ENCODE measurements around the gene BCDIN3D. TPM values are rescaled to one million over a fixed set of nuclear protein-coding genes. Genes with fewer than 3 reads are reported as not detected.

The BCDIN3D gene, protein sequence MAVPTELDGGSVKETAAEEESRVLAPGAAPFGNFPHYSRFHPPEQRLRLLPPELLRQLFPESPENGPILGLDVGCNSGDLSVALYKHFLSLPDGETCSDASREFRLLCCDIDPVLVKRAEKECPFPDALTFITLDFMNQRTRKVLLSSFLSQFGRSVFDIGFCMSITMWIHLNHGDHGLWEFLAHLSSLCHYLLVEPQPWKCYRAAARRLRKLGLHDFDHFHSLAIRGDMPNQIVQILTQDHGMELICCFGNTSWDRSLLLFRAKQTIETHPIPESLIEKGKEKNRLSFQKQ
- 3.8 and 4.2 TPM in 2 replicates for total RNA-seq

DNA sequence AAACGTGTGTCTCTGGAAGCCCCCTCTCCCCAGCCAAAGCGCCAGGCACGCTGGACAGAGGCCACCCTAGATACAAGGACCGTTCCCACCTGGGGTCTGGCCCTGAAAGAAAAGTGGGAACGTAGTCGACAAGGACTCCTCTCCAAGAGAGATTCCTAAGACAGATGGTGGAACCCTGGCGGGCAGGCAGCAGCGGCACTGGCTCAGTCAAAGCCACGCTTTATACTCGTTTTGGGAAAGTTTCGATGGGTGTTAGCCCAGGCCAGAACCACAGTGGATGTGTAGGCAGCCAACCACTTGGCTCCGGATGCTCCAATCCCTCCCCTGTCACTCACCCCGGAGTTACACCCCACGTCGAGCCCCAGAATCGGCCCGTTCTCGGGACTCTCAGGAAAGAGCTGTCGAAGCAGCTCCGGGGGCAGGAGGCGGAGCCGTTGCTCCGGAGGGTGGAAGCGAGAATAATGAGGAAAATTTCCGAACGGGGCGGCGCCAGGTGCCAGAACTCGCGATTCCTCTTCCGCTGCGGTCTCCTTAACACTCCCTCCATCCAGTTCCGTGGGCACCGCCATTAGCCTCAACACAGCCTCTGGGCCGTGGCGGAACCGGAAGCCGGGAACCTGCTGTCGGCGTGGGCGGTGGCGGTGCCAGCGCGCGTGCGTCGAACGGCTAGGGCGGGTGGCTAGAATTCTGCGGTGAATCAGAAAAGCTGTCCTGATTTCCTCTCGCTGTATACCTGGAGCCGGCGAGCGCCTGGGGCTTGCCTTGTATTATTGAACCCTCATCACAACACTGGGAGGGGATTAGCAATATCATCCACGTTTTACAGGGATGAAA, at the start of gene BCDIN3D:
Gene BCDIN3D (minus strand): TSS at position 588 of the 834 bp plus-strand sequence. CDS start 19 bp downstream, at position 569.
- peak within 1 kb of the TSS; percentile 94 for H3K4me3 Mint-ChIP-seq (ENCODE audit: low read depth)
- H3K4me1 Mint-ChIP-seq (ENCODE audit: low read depth), result peaks cover 29% of the 10 kb centered on the region
- no peaks in the 10 kb centered on the region for H3K27me3 Mint-ChIP-seq (ENCODE audit: low read depth)
- peaks cover 3% of the 10 kb centered on the region for H3K36me3 Mint-ChIP-seq (ENCODE audit: low read depth)
- peak within 1 kb of the TSS; percentile 93 for H3K27ac Mint-ChIP-seq
- intact Hi-C loops (cut with micrococcal nuclease), result loop anchor here (1.0 to 5.0 kb wide), 2 partner anchors 14 to 80 kb away; partner anchors contain the start of gene NCKAP5L
- DNase-seq (ENCODE audit: low spot score), result peak; percentile 90
- no peaks in the 10 kb centered on the region for H3K9me3 Mint-ChIP-seq

DNA sequence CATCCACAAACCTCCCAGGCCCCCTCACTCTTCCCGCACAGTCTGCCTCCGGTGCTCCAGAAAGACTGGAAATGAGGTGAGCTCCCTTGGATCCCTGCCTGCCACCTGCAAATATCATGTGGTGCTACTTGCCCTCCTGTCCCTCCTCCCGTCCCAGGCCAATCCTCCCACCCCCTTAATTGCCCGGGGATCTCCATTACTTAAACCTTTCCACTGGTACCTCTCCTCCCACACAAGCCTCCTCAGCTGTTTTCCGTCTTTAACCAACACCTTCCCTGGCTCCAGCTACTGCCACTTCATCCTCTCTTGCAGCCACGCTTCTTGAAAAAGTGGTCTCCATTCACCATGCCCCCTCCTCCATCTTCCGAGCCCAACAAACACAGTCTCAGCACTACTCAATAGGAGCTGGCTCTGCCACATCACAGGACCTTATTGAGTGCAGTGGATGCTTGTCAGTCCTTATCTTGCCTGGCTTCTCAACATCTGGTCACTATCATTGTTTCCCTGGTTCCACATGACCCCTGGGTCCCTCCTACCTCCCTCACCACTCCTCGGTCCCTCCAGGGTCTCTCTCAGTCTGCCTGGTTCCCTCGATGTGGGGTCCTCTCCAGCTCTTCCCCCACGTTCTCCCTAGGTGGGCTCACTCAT, 49.3 kb upstream of the BCDIN3D start:
- DNase-seq (ENCODE audit: low spot score), result no peak
- peaks cover 4% of the 10 kb centered on the region for H3K27me3 Mint-ChIP-seq (ENCODE audit: low read depth)
- intact Hi-C loops (cut with micrococcal nuclease), result no loop called here
- H3K4me1 Mint-ChIP-seq (ENCODE audit: low read depth), result no peaks in the 10 kb centered on the region
- H3K9me3 Mint-ChIP-seq, result no peaks in the 10 kb centered on the region
- no peak overlapping the region for H3K4me3 Mint-ChIP-seq (ENCODE audit: low read depth)
- H3K27ac Mint-ChIP-seq, result no peak overlapping the region
- H3K36me3 Mint-ChIP-seq (ENCODE audit: low read depth), result no peaks in the 10 kb centered on the region

DNA sequence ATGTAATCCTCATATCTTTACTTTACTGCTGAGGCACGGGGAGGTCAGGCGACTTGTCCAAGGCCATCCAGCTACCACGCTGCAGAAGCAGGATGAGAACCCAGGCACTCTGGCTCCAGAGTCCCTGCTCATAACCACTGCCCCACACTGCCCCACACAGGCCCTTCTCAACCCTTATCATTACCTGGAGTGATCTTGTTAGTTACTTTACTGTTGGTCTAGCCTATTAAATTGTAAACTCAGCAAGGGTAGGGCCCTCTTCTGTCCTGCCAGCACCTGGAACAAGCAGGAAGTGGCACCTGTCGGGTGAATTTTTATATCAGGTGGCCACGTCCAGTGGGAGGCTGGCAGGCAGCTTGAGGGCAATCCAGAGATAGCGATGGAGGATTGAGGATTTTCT, 48.6 kb upstream of the BCDIN3D start:
- no peak overlapping the region for H3K4me3 Mint-ChIP-seq (ENCODE audit: low read depth)
- no peak for DNase-seq (ENCODE audit: low spot score)
- no peaks in the 10 kb centered on the region for H3K36me3 Mint-ChIP-seq (ENCODE audit: low read depth)
- H3K27ac Mint-ChIP-seq, result no peak overlapping the region
- peaks cover 4% of the 10 kb centered on the region for H3K27me3 Mint-ChIP-seq (ENCODE audit: low read depth)
- no peaks in the 10 kb centered on the region for H3K4me1 Mint-ChIP-seq (ENCODE audit: low read depth)
- intact Hi-C loops (cut with micrococcal nuclease), result no loop called here
- no peaks in the 10 kb centered on the region for H3K9me3 Mint-ChIP-seq

DNA sequence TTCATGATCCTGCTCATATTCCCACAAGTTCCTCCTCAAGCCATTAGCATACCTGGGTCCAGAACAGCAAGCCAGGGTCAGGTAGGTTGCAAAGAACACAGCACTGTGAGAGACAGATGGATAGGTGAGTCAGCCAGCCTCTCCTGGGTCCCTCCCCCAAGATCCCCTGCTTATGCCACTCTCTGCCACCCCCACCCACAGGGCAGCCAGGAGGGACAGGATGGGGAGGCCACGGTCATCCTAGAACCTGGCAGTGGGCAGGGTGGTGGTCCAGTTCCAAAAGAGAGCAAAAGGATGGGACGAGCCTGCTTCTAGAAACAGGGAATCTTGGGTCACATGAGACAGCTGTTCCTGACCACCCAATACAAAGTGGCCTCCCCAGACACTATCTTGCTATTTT, 48.1 kb upstream of the BCDIN3D start:
- H3K9me3 Mint-ChIP-seq, result no peaks in the 10 kb centered on the region
- intact Hi-C loops (cut with micrococcal nuclease), result no loop called here
- H3K36me3 Mint-ChIP-seq (ENCODE audit: low read depth), result no peaks in the 10 kb centered on the region
- no peak for DNase-seq (ENCODE audit: low spot score)
- peaks cover 4% of the 10 kb centered on the region for H3K27me3 Mint-ChIP-seq (ENCODE audit: low read depth)
- H3K4me1 Mint-ChIP-seq (ENCODE audit: low read depth), result no peaks in the 10 kb centered on the region
- H3K27ac Mint-ChIP-seq, result no peak overlapping the region
- H3K4me3 Mint-ChIP-seq (ENCODE audit: low read depth), result no peak overlapping the region

DNA sequence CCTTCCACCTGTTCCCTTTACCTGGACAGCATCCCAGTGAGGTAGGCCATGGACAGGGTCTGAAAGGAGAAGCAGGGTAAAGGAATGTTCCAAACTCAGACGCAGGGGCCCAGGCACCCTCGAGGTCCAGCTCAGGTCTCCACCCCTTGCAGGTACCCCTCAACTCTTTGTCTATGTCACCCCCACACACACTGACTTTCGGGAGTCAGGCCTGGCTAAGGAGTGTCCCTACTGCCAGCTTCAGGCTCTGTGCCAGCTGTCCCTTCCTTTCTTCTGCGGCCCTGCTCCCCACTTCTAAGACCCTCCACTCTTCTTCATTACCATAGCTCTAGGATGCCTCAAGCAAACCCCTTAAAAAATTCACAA, 47.2 kb upstream of the BCDIN3D start:
- Mint-ChIP-seq H3K4me1 (ENCODE audit: low read depth) (no peaks in the 10 kb centered on the region), H3K36me3 (ENCODE audit: low read depth) (no peaks in the 10 kb centered on the region), H3K9me3 (no peaks in the 10 kb centered on the region), H3K27me3 (ENCODE audit: low read depth) (peaks cover 4% of the 10 kb centered on the region), H3K4me3 (ENCODE audit: low read depth) (no peak overlapping the region), H3K27ac (no peak overlapping the region)
- no peak for DNase-seq (ENCODE audit: low spot score)
- intact Hi-C loops (cut with micrococcal nuclease), result no loop called here

DNA sequence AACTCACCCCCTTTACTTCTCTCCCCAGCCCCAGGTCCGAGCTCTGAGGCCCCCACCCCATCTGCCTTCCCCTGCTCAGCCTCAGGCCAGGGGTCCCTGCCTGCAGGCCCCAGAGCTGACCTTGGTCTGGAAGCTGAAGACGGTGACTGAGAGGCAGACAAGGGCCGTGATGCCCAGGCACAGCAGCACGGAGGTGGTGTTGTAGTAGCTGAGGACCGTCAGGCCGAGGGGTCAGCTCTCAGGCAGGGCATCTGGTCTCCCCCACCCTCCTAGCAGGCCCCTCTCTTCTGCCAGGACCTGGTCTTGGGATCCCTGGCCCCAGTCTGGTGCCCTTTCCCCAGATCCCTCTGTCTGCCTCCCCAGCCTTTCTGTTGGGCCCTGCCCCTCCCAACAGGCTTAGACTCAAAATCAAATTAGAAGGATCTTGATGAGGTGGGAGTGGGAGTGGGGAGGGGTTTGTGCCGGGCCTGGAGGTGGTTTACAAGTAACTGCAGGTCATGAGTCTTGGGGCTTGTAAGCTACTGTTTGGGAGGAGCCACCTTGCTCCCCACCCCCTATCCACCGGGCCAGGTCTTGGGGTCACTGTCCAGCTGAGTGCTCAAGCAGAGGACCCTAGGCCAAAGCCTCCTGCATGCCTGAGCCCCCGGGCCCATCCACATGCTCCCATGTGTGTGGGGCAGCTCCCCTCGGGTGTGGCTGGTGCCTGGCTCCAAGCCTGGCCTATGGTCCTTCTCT, 46.6 kb upstream of the BCDIN3D start:
- Mint-ChIP-seq H3K27me3 (ENCODE audit: low read depth) (peaks cover 4% of the 10 kb centered on the region), H3K36me3 (ENCODE audit: low read depth) (no peaks in the 10 kb centered on the region), H3K9me3 (no peaks in the 10 kb centered on the region), H3K4me3 (ENCODE audit: low read depth) (no peak overlapping the region), H3K27ac (no peak overlapping the region), H3K4me1 (ENCODE audit: low read depth) (no peaks in the 10 kb centered on the region)
- intact Hi-C loops (cut with micrococcal nuclease), result no loop called here
- DNase-seq (ENCODE audit: low spot score), result no peak

DNA sequence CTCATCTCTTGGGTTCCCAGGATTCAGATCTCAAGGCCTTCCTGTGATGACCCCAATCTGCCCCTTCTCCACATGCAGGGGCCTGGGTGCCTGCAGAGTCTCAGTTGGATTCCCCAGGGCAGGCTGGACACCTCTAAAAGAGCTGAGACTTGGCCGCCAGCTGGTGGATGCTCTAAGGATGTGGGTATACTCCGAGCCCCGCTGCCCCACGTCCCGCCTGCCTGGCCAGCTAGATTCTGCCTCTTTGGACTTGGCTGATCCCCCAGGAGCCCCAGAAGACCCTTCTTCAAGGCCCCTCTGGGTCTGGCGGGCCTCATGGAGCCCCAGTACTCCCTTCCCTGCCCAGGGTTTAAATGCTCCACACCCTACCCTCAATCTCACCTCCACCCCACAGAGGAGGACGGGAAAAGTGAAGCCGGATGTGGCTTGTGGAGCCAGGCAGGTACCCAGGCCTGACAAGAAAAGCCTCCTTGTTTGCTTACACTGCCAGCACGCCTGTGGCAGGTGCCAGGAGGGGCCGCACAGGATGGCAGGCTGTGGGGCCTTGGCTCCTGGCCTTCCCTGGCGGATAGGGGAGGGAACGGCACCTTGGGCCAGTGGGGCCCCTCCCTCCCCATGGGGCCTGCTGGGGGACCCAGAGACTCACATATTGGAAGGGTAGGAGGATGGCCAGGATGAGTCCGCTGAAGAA, 45.7 kb upstream of the BCDIN3D start:
- no peak overlapping the region for H3K4me3 Mint-ChIP-seq (ENCODE audit: low read depth)
- H3K9me3 Mint-ChIP-seq, result no peaks in the 10 kb centered on the region

DNA sequence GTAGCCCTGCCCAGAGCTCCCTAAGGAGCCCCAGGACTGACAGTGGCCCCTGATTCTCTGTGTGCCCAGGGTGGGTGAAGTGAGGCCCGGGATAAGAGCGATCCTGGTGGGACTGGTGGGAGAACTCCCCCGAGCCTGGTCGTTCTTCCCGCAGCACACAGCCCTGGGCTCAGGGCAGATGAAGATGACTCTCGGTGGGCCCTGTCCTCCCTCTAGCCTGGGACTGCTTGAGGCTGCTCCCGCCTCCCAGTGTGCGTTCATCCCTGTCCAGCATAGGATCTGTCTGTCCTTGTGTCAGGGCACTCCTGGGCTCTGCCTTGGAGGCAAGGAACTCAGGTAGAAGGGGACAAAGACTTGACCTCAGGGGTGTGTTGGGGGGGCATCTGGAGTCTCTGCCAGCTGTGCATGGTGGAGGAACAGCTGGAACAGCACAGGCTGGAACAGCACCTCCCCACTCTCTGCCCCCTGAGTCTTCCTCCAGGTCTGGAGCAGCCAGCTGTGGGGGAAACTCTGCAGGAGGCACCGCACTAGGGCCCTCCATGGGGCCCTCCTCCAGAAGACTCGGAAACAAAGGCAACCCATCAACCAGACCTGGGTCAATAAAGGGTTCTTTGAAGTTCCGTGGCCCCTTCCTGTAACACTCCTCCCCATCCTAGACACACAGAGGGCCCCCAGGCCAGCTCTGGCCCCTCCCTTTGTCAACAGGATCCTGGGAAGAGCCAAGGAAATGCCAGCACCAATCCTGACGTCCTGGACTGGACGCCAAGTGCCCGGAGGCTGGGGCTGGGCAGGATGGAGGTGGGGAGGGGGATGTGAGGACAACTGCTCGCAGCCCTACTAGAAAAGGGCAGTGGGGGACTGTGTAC, 44.9 kb upstream of the BCDIN3D start:
- Mint-ChIP-seq H3K27me3 (ENCODE audit: low read depth) (peaks cover 10% of the 10 kb centered on the region), H3K36me3 (ENCODE audit: low read depth) (no peaks in the 10 kb centered on the region), H3K9me3 (no peaks in the 10 kb centered on the region), H3K27ac (no peak overlapping the region), H3K4me1 (ENCODE audit: low read depth) (no peaks in the 10 kb centered on the region), H3K4me3 (ENCODE audit: low read depth) (no peak overlapping the region)
- DNase-seq (ENCODE audit: low spot score), result no peak
- intact Hi-C loops (cut with micrococcal nuclease), result no loop called here

More for the DNA sequence above, 45.7 kb upstream of the BCDIN3D start:
- Mint-ChIP-seq H3K4me1 (ENCODE audit: low read depth) (no peaks in the 10 kb centered on the region), H3K27me3 (ENCODE audit: low read depth) (peaks cover 8% of the 10 kb centered on the region), H3K27ac (no peak overlapping the region), H3K36me3 (ENCODE audit: low read depth) (no peaks in the 10 kb centered on the region)
- no peak for DNase-seq (ENCODE audit: low spot score)
- intact Hi-C loops (cut with micrococcal nuclease), result no loop called here

DNA sequence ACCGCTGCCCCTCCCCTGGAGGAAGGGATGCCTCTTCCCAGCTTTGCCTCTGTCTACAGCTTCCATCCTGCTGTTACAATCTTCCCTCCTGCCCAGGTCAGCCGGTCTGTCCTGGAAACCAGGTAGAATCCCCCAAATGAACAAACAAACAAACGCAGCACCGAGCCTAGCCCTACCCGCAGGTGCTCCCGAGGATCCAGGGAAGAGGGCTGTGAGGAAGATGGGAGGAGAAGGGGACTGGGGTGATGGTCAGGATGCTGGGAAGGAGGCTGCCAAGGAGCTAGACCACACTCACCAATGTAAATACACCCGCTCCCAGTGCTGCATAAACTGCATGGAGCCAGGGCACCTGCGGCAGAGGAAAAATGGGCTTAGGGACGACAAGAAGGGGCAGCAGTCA, 44.2 kb upstream of the BCDIN3D start:
- Mint-ChIP-seq H3K9me3 (no peaks in the 10 kb centered on the region), H3K4me1 (ENCODE audit: low read depth) (no peaks in the 10 kb centered on the region), H3K4me3 (ENCODE audit: low read depth) (no peak overlapping the region), H3K27me3 (ENCODE audit: low read depth) (peaks cover 7% of the 10 kb centered on the region), H3K36me3 (ENCODE audit: low read depth) (no peaks in the 10 kb centered on the region), H3K27ac (no peak overlapping the region)
- DNase-seq (ENCODE audit: low spot score), result no peak
- intact Hi-C loops (cut with micrococcal nuclease), result no loop called here

DNA sequence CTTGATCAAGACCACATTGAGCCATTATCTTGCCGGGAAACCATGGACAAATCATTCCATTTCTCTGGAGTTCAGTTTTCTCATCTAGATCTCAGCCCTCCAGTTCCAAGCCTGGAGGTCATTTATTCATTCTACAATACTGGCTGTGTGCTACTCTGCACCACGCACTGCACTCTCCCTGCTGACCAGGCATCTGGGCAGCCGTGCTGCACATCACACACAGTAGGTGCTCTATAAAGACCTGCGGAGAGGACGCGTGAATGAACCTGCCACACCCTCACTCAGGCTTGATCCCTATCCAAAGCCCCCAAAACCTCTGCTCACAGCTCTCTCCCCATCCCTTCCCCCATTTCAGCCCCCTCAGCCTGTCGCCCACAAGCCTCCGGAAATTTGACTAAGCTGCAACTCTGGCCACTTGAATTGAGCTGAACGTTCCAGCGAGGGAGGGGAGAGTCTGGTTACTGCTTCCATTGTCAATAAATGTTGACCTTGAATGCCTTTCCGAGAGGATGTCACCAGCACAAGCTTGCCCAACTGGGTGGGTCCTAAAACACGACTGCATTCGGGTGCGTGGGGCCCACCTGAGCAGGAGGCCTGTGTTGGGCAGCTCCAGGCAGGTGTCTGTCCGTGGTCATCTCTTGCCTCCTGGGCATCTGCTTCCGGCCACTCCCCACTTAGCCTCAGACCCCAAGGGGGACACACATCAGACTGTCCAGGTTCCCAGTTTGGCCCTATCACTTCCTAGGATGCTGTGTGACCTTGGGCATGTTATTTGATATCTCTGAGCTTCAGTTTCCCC, 43.0 kb upstream of the BCDIN3D start:
- intact Hi-C loops (cut with micrococcal nuclease), result no loop called here
- no peaks in the 10 kb centered on the region for H3K9me3 Mint-ChIP-seq
- peaks cover 6% of the 10 kb centered on the region for H3K27me3 Mint-ChIP-seq (ENCODE audit: low read depth)
- no peaks in the 10 kb centered on the region for H3K4me1 Mint-ChIP-seq (ENCODE audit: low read depth)
- H3K4me3 Mint-ChIP-seq (ENCODE audit: low read depth), result no peak overlapping the region
- H3K36me3 Mint-ChIP-seq (ENCODE audit: low read depth), result no peaks in the 10 kb centered on the region
- DNase-seq (ENCODE audit: low spot score), result no peak
- H3K27ac Mint-ChIP-seq, result no peak overlapping the region

DNA sequence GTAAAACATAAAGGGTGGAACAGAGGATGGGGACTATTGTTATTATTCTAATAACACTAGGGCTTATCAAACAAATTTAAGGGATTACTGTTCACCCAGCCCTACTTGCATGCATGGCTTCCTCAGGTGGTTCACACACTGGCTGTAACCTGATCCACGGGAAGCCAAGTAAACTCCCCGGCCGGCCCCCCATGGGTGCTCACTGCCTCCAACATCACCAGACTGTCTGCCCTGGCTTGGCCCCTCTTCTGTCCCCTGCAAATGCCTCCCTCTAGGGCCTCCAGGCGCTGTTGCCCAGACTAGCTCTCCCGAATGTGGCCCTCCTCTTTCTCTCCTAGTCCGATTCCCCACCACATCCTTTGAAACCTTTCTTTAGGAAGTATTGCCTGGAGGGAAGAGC, 42.2 kb upstream of the BCDIN3D start:
- H3K27ac Mint-ChIP-seq, result no peak overlapping the region
- intact Hi-C loops (cut with micrococcal nuclease), result no loop called here
- no peak for DNase-seq (ENCODE audit: low spot score)
- H3K36me3 Mint-ChIP-seq (ENCODE audit: low read depth), result no peaks in the 10 kb centered on the region
- no peak overlapping the region for H3K4me3 Mint-ChIP-seq (ENCODE audit: low read depth)
- H3K9me3 Mint-ChIP-seq, result peaks cover 7% of the 10 kb centered on the region
- no peaks in the 10 kb centered on the region for H3K4me1 Mint-ChIP-seq (ENCODE audit: low read depth)
- H3K27me3 Mint-ChIP-seq (ENCODE audit: low read depth), result peaks cover 6% of the 10 kb centered on the region
